ENCODE results near the gene KIF26B. TPM values are rescaled to one million over a fixed set of nuclear protein-coding genes. Genes with fewer than 3 reads are reported as not detected.

KIF26B gene
- total RNA-seq, 4 donors from 2014 or later, result 0.90 to 2.0 (median 1.5) TPM

DNA sequence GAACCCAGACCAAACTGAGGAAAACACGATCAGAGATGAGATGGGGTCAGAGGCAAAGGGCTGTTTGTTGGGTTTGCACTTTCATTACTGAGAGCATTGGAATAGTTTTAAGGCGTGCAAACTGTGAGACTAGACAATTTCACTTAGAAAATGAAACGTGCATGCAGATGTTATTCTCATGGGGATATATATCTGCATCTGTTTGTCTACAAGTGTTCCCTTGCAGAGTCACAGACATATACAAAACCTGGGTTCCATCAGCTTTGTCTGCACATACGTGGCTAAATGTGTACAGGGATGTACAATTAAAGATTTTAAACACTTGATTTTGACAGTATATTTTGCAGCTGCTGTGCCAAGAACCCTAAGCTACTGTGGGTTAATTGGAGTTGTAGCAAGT, 355.4 kb downstream of the KIF26B start:
- 38 to 39% methylated on average over 4 of the region's 4 CpGs for WGBS, 2 donors

DNA sequence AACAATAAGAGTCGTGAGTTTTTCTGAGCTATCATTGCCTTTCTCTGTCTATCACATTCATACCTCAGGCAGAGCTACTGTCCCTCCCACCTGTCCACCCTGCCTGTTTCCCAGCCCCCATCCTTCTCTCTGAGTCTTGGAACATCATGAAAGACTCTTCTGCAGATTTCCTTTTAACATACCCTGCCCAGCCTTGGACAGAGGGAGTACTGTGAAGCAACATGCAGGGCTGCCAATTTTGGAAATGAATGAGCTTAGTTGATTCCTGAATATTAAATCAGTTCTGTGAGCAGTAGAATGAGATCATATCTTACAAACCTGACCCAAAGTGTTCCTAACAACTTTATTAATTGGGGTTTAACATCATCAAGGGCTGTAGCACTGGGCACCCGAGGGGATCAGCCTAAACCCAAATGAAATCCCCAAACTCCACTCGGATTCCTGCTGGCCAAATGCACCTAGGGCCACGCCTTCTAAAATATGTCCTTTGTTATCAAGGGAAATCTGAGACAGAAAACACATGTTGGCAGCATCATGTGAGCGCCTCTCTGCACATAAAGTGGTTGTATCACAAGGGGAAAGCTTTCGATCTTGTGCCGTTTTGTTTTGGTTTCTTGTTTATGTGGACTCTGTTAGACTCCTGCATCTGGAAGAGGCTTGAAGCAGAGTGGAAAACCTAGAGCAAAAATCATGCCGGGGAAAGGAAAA, 357.6 kb downstream of the KIF26B start:
- Histone ChIP-seq H3K27me3 (no peaks in the 10 kb centered on the region), H3K4me3 (peak overlapping the region in 1 of 4 donors; percentile 16), H3K9me3 (no peaks in the 10 kb centered on the region), H3K36me3 (no peaks in the 10 kb centered on the region), H3K27ac (no peak overlapping the region), H3K4me1 (peaks cover 0 to 13% (median 0%) of the 10 kb centered on the region in 4 donors)
- TF ChIP-seq EP300 (IDR thresholded peaks at IDR 0.05), result no peak
- TF ChIP-seq CTCF (IDR thresholded peaks at IDR 0.05), result no peak
- TF ChIP-seq POLR2A (IDR thresholded peaks at IDR 0.05), result no peak
- 17 to 24% methylated on average over 8 of the region's 8 CpGs for WGBS, 2 donors
- no peak for DNase-seq (ENCODE audit: low spot score in 2 of 2)

More for the DNA sequence above, 355.4 kb downstream of the KIF26B start:
- no peaks in the 10 kb centered on the region for H3K27me3 ChIP-seq
- H3K9me3 ChIP-seq, result no peaks in the 10 kb centered on the region
- H3K36me3 ChIP-seq, result no peaks in the 10 kb centered on the region
- H3K4me1 ChIP-seq, result peaks cover 0 to 13% (median 0%) of the 10 kb centered on the region in 4 donors
- H3K27ac ChIP-seq, result no peak overlapping the region
- DNase-seq (ENCODE audit: low spot score in 2 of 2), result no peak
- H3K4me3 ChIP-seq, result no peak overlapping the region
- TF ChIP-seq EP300 (IDR thresholded peaks at IDR 0.05) (no peak), POLR2A (IDR thresholded peaks at IDR 0.05) (no peak), CTCF (IDR thresholded peaks at IDR 0.05) (no peak)

- Histone ChIP-seq H3K9me3 (no peaks in the 10 kb centered on the region), H3K36me3 (no peaks in the 10 kb centered on the region), H3K4me1 (peaks cover 0 to 13% (median 0%) of the 10 kb centered on the region in 4 donors), H3K27ac (no peak overlapping the region), H3K4me3 (peak overlapping the region in 1 of 4 donors; percentile 16), H3K27me3 (no peaks in the 10 kb centered on the region)
- 60 to 64% methylated on average over 11 of the region's 11 CpGs for WGBS, 2 donors
- no peak for DNase-seq (ENCODE audit: low spot score in 2 of 2)
- TF ChIP-seq EP300 (IDR thresholded peaks at IDR 0.05) (no peak), CTCF (IDR thresholded peaks at IDR 0.05) (no peak), POLR2A (IDR thresholded peaks at IDR 0.05) (no peak)
Observed at GRCh38 chr1:245512980-245513578, 358.3 kb downstream of the KIF26B start.

DNA sequence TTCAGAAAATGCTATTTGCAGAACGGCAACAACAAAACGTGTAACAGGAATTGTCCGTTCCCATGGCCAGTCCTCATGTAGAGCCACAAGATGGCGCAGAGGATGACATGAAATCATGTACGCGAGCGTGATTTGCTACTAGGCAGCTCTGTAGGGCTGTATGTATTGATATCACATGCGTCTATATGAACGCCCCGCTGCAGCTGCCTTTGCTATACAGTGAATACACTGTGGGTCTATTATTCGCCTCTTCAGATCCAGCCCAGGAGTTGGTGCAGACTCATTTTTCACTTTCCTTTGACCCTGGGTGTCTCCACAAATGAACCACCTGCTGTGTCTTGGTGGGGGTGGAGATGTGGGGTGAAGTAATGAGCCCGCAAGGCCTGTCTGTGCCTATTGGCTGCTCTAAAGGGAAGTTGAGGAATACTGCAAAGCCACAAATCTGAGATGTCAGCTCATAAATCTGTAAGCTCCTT, 361.5 kb downstream of the KIF26B start:
- TF ChIP-seq EP300 (IDR thresholded peaks at IDR 0.05), result no peak
- TF ChIP-seq POLR2A (IDR thresholded peaks at IDR 0.05), result no peak
- no peak for TF ChIP-seq CTCF (IDR thresholded peaks at IDR 0.05)
- Histone ChIP-seq H3K9me3 (no peaks in the 10 kb centered on the region), H3K27me3 (no peaks in the 10 kb centered on the region), H3K27ac (no peak overlapping the region), H3K36me3 (no peaks in the 10 kb centered on the region), H3K4me3 (no peak overlapping the region), H3K4me1 (peaks cover 0 to 13% (median 0%) of the 10 kb centered on the region in 4 donors)
- DNase-seq (ENCODE audit: low spot score in 2 of 2), result no peak
- WGBS, 2 donors, result 79 to 81% methylated on average over 12 of the region's 12 CpGs

DNA sequence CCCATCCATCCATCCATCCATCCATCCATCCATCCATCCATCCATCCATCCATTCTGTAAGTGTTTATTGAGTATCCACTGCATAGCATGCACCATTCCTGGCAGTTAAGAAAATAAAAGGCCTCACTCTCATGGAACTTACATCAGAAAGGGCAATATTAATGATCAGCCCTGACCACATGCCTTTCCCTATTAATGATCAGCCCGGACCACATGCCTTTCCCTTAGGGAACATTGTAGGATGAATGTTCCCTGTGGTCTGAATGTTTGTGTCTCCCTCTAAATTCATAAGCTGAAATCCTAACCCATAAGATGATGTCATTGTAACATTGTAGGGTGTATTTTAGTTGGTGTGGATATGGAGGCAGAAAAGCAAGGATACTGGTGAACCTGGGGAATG, 365.8 kb downstream of the KIF26B start:
- H3K27me3 ChIP-seq, result no peaks in the 10 kb centered on the region
- H3K4me1 ChIP-seq, result no peaks in the 10 kb centered on the region

More for the DNA sequence above, 365.8 kb downstream of the KIF26B start:
- no peak overlapping the region for H3K4me3 ChIP-seq
- H3K27ac ChIP-seq, result no peak overlapping the region
- DNase-seq (ENCODE audit: low spot score in 2 of 2), result no peak
- WGBS, 2 donors, result 59 to 86% methylated on average over 1 of the region's 1 CpG
- H3K9me3 ChIP-seq, result peaks cover 0 to 5% (median 0%) of the 10 kb centered on the region in 4 donors
- H3K36me3 ChIP-seq, result no peaks in the 10 kb centered on the region
- TF ChIP-seq EP300 (IDR thresholded peaks at IDR 0.05) (no peak), CTCF (IDR thresholded peaks at IDR 0.05) (no peak), POLR2A (IDR thresholded peaks at IDR 0.05) (no peak)

Measured in tibial nerve (tissue), 4 donors.